ENCODE results near the gene FHOD1.

Gene FHOD1

DNA sequence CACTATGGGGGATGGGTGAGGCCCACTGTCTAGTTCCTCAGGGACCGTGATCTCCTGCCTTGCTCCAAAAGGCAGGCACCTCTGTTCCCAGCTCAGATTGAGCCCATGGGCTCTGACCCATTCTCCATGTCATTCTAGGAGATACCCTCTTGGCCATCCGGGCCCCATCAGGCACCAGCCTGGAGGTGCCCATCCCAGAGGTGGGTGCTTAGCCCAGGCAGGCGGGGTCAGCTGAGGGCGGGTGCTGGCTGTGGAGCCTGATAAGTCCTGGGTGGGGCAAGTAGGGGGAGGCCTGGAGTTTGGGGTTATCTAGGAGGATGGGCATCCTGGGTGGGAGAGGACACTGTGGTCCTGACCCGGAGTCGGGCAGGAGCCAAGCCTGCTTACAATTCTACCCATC lies 53.0 kb downstream of the FHOD1 start:
- no peak overlapping the region for H3K4me3 ChIP-seq (ENCODE audit: low read depth, low read length)
- in situ Hi-C loops (cut with HindIII; ENCODE audit: low sequenced_read_pairs) = no loop called here
- no peak for DNase-seq (ENCODE audit: low read depth)
- TF ChIP-seq, protein P1, sequence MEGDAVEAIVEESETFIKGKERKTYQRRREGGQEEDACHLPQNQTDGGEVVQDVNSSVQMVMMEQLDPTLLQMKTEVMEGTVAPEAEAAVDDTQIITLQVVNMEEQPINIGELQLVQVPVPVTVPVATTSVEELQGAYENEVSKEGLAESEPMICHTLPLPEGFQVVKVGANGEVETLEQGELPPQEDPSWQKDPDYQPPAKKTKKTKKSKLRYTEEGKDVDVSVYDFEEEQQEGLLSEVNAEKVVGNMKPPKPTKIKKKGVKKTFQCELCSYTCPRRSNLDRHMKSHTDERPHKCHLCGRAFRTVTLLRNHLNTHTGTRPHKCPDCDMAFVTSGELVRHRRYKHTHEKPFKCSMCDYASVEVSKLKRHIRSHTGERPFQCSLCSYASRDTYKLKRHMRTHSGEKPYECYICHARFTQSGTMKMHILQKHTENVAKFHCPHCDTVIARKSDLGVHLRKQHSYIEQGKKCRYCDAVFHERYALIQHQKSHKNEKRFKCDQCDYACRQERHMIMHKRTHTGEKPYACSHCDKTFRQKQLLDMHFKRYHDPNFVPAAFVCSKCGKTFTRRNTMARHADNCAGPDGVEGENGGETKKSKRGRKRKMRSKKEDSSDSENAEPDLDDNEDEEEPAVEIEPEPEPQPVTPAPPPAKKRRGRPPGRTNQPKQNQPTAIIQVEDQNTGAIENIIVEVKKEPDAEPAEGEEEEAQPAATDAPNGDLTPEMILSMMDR (IDR thresholded peaks at IDR 0.05; ENCODE audit: low read depth, low read length, missing control alignments) = no peak

DNA sequence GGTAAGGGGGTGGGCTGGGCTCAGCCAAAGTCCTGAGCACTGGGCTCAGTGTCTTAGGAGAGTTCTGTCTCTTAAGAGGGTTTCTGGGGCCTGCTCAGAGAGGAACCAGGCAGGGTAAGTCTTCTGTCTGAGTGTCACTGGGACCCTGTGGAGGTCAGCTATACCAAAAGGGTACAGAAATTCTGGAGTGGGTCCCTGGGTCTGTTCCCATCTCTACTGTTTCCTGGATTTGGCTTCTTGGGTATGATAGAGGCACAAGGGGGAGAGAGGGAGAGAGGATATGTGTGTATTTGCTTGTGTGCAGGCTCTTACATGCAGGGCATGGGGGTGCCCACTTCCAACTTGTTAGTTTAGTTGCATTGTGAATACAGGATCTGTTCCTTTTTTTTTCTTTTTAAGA lies 53.7 kb downstream of the FHOD1 start:
- no peak for DNase-seq (ENCODE audit: low read depth)
- H3K4me3 ChIP-seq (ENCODE audit: low read depth, low read length) = no peak overlapping the region
- in situ Hi-C loops (cut with HindIII; ENCODE audit: low sequenced_read_pairs) = no loop called here
- TF ChIP-seq, protein P1 (IDR thresholded peaks at IDR 0.05; ENCODE audit: low read depth, low read length, missing control alignments) = no peak

DNA sequence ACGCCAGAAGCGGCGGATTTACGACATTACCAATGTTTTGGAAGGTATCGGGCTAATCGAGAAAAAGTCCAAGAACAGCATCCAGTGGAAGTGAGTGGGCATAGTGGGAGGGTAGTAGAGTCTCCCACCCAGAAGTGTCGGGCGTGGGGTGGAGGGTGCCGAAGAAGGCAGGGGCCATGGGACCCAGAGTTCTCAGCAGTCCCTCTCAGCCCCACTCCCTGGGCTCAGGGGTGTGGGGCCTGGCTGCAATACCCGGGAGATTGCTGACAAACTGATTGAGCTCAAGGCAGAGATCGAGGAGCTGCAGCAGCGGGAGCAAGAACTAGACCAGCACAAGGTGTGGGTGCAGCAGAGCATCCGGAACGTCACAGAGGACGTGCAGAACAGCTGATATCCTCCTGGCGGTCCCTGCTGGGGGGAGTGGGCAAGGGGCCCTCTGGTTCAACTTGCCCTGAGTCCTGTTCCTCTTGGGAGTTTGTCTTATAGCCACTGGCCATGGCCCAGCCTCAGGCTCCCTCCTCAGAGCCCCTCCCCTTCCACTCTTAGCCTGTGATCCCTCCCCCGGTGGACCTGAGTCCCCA lies 54.4 kb downstream of the FHOD1 start:
- no peak for DNase-seq (ENCODE audit: low read depth)
- in situ Hi-C loops (cut with HindIII; ENCODE audit: low sequenced_read_pairs) = no loop called here
- peak overlapping the region; percentile 96 for H3K4me3 ChIP-seq (ENCODE audit: low read depth, low read length)
- TF ChIP-seq, protein P1 (IDR thresholded peaks at IDR 0.05; ENCODE audit: low read depth, low read length, missing control alignments) = no peak

DNA sequence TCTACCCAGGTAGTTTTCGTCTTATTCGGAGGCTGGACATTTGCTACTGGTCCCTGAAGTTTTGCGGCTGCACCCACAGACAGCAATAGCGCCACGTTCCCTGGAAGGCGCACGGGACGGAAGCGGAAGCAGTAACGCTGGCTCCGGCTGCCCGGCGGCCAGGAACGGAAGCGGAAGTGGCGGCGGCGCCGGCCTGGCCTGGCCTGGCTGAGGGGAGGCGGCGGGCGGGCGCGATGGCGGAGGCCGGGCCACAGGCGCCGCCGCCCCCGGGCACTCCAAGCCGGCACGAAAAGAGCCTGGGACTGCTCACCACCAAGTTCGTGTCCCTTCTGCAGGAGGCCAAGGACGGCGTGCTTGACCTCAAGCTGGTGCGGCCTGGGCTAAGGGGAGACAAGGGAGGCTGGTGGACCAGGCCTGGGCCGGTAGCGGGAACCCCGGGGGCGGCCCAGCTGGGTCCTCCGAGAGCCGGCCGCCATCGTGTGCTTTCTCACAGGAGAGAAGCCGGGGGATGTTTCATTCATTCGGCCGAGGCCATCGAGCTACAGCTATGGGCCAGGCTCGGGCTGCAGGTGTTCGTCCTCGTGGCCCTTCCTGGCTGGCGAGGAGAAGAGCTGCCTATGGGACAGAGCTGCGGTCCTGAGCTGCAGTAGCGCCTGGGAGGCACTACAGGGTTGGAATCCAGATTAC lies 55.1 kb downstream of the FHOD1 start, which contains the start of gene E2F4:
Gene E2F4 (plus strand): TSS at position 161 of the 687 bp plus-strand sequence. CDS start 73 bp downstream, at position 234.
- TF ChIP-seq, protein P1 (IDR thresholded peaks at IDR 0.05; ENCODE audit: low read depth, low read length, missing control alignments) = no peak
- peak within 1 kb of the TSS; percentile 96 for H3K4me3 ChIP-seq (ENCODE audit: low read depth, low read length)
- DNase-seq (ENCODE audit: low read depth) = peak; percentile 83
- in situ Hi-C loops (cut with HindIII; ENCODE audit: low sequenced_read_pairs) = no loop called here

DNA sequence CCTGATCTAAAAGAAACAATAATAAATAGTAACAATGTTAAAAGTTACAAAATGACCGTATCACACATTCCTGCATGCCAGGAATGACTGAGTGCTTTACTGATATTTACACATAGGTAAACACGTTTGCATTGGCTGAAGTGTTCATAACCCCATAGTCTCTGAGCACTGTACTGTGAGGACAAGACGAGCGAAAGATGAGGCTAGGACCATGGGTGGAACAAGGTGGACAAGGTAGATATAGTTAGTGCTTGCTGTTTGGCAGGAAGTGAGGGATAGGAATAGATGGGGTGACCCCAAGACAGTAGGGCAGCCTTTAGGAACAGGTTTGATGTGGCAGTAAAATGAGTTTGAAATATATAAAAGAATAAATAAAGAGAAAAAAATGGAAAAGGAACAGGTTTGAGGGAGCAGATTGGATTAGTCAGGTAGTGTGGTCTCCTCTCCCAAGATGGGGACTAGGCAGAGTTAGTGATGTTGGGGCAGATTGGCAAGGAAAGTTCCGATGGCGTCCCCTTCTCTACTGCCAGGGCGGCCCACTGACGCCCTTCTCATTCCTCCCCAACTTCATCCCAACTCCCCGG lies 55.8 kb downstream of the FHOD1 start:
- H3K4me3 ChIP-seq (ENCODE audit: low read depth, low read length) = peak overlapping the region; percentile 96
- no peak for DNase-seq (ENCODE audit: low read depth)
- in situ Hi-C loops (cut with HindIII; ENCODE audit: low sequenced_read_pairs) = no loop called here
- TF ChIP-seq, protein P1 (IDR thresholded peaks at IDR 0.05; ENCODE audit: low read depth, low read length, missing control alignments) = no peak

DNA sequence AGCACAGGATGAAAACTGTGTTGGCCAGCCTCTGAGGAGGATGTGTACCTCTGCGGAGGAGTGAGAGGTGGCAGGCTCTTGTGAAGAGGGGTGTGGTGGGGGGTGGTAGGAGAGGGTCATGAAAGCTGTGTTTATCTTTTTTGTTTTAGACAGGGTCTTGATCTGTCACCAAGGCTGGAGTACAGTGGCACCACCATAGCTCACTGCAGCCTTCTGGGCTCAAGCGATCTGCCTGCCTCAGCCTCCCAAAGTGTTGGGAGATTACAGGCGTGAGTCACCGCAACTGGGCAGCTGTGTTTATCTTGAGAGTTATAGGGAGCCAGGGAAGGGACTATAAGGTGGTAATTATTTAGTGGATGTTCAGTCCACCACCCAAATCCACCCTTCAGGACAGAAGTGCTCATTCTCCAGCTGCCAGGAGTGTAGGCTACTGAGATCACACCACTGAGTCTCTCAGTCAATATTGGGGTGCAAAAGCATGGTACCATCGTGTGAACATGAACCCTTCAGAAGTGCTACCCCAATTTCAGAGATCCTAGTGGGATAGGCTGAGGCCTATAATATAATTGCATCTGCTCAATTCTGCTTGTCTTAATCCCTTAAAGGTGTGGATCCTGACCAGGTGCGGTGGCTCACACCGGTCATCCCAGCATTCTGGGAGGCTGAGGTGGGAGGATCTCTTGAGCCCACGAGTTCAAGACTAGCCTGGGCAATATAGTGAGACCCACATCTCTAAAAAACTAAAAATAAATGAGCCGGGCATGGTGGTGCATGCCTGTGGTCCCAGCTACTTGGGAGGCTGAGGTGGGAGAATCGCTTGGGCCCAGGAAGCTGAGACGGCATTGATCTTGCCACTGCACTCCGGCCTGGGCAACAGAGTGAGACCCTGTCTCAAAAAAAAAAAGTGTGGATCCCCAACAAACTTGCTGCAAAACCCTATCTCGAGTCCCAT lies 56.6 kb downstream of the FHOD1 start:
- TF ChIP-seq, protein P1 (IDR thresholded peaks at IDR 0.05; ENCODE audit: low read depth, low read length, missing control alignments) = no peak
- no peak overlapping the region for H3K4me3 ChIP-seq (ENCODE audit: low read depth, low read length)
- DNase-seq (ENCODE audit: low read depth) = no peak
- in situ Hi-C loops (cut with HindIII; ENCODE audit: low sequenced_read_pairs) = no loop called here
